ENCODE data around the gene SLC4A9.

Gene SLC4A9

GRCh38 chr5:140311011-140311467 lies 49.0 kb upstream of the SLC4A9 start:
- no peak overlapping the region for H3K4me3 ChIP-seq (ENCODE audit: low read depth, low read length)
- no peaks in the 10 kb centered on the region for H3K4me1 ChIP-seq (ENCODE audit: control insufficient read depth, insufficient read depth, low read length)
- no peaks in the 10 kb centered on the region for H3K9me3 ChIP-seq (ENCODE audit: control insufficient read depth, insufficient read depth, low read depth, low read length)
- H3K27ac ChIP-seq (ENCODE audit: extremely low read depth, low read depth, low read length) = no peak overlapping the region
- ChIA-PET CTCF (interaction anchor here (0.8 to 4.3 kb wide), 7 partner anchors 34 to 108 kb away, joined by 3 to 20 read pairs (median 4); partner anchors contain the start of gene HBEGF), POLR2A (interaction anchor here (1.0 to 2.1 kb wide), 3 partner anchors 8 to 35 kb away, joined by 3 to 9 read pairs (median 8); partner anchors contain the start of genes HBEGF and PFDN1)
- TF ChIP-seq HOXA7 (CRISPR knock-in tag; IDR thresholded peaks at IDR 0.05; ENCODE audit: borderline replicate concordance) (no peak), PATZ1 (tag by site-specific recombination; IDR thresholded peaks at IDR 0.05) (no peak), PRDM10 (tag by site-specific recombination; IDR thresholded peaks at IDR 0.05) (peak; percentile 41; the same call in 1 of the 2 replicates), ZNF658 (tag by site-specific recombination; IDR thresholded peaks at IDR 0.05) (no peak), ZNF10 (tag by site-specific recombination; IDR thresholded peaks at IDR 0.05) (no peak), ZNF112 (tag by site-specific recombination; IDR thresholded peaks at IDR 0.05) (no peak), ZNF362 (tag by site-specific recombination; IDR thresholded peaks at IDR 0.05) (0 out of 2 replicates have a peak, but pooled peaks have one; percentile 29), GLI4 (tag by site-specific recombination; IDR thresholded peaks at IDR 0.05) (no peak), ZBTB7A (tag by site-specific recombination; IDR thresholded peaks at IDR 0.05; ENCODE audit: low read depth) (no peak), ZSCAN5A (tag by site-specific recombination; IDR thresholded peaks at IDR 0.05) (no peak), ZNF488 (tag by site-specific recombination; IDR thresholded peaks at IDR 0.05) (no peak), ZNF366 (tag by site-specific recombination; conservative IDR thresholded peaks at IDR 0.05) (0 out of 2 replicates have a peak, but pooled peaks have one; percentile 13), ZNF629 (tag by site-specific recombination; IDR thresholded peaks at IDR 0.05) (no peak), ZBTB17 (tag by site-specific recombination; IDR thresholded peaks at IDR 0.05) (peak; percentile 30; the same call in 1 of the 2 replicates), ZNF701 (tag by site-specific recombination; IDR thresholded peaks at IDR 0.05) (no peak), ZBTB8A (tag by site-specific recombination; IDR thresholded peaks at IDR 0.05) (no peak), ZNF660 (tag by site-specific recombination; IDR thresholded peaks at IDR 0.05) (peak; percentile 21; the same call in 1 of the 2 replicates), PRDM1 (tag by site-specific recombination; IDR thresholded peaks at IDR 0.05) (0 out of 2 replicates have a peak, but pooled peaks have one; percentile 21)
- no peaks in the 10 kb centered on the region for H3K36me3 ChIP-seq (ENCODE audit: control insufficient read depth in 2 of 2, insufficient read depth in 1 of 2, low read length in 2 of 2)
